SU-DHL-6 (cell line): ENCODE data around the gene GRIA3.

Source experiments
- H2AFZ ChIP-seq: fragments of 200-600 bp; sonication (generic); 2 replicates; pipeline ENCODE4 v1.6.1; 2014; ENCODE audit warnings: low read depth, mild to moderate bottlenecking, moderate library complexity, mixed read lengths, antibody characterized with exemption, low read length; ENCODE audit not compliant: severe bottlenecking
- H3F3A ChIP-seq: fragments of 200-600 bp; shearing (Covaris generic); 2 replicates; pipeline ENCODE4 v1.6.0; 2016; ENCODE audit warnings: antibody characterized with exemption, mild to moderate bottlenecking; ENCODE audit not compliant: insufficient read depth
- H3K27ac ChIP-seq: fragments of 200-600 bp; sonication (generic); 2 replicates; pipeline ENCODE4 v1.5.1; 2016; ENCODE audit warnings: low read depth, mild to moderate bottlenecking, low read length, moderate library complexity, mixed read lengths
- H3K27me3 ChIP-seq: fragments of 200-600 bp; sonication (generic), shearing (Covaris generic); 2 replicates; pipeline ENCODE4 v1.6.0; 2014; ENCODE audit warnings: mild to moderate bottlenecking, low read length
- H3K36me3 ChIP-seq: fragments of 200-600 bp; sonication (generic); 2 replicates; pipeline ENCODE4 v1.6.1; 2014; ENCODE audit warnings: mild to moderate bottlenecking, low read length, mixed read lengths
- H3K4me2 ChIP-seq: fragments of 300-600, 200-600 bp; shearing (Covaris generic), sonication (generic); 2 replicates; pipeline ENCODE4 v1.6.0; 2014; ENCODE audit warnings: low read length, low read depth, mild to moderate bottlenecking; ENCODE audit not compliant: poor library complexity, severe bottlenecking
- H3K4me3 ChIP-seq: fragments of 200-600 bp; sonication (generic); 2 replicates; pipeline ENCODE4 v1.5.1; 2014; ENCODE audit warnings: antibody characterized with exemption, low read length, mild to moderate bottlenecking, mixed read lengths; ENCODE audit not compliant: insufficient read depth, poor library complexity, severe bottlenecking
- H3K79me2 ChIP-seq: fragments of 200-600 bp; sonication (generic); 2 replicates; pipeline ENCODE4 v1.6.1; 2014; ENCODE audit warnings: mild to moderate bottlenecking, low read length, moderate library complexity; ENCODE audit not compliant: insufficient read depth
- H3K9ac ChIP-seq: fragments of 200-600 bp; sonication (generic); 2 replicates; pipeline ENCODE4 v1.7.0; 2014; ENCODE audit warnings: mild to moderate bottlenecking, low read length
- H3K9me2 ChIP-seq: fragments of 200-600 bp; sonication (generic); replicated peaks from 2 replicates; pipeline ENCODE4 v1.6.1; 2014; ENCODE audit warnings: low read length; ENCODE audit not compliant: insufficient read depth
- H3K9me3 ChIP-seq: fragments of 200-600 bp; sonication (generic); 2 replicates; pipeline ENCODE4 v1.6.1; 2014; ENCODE audit warnings: low read length, mixed read lengths; ENCODE audit not compliant: insufficient read depth
- H4K20me1 ChIP-seq: fragments of 200-600 bp; sonication (generic); 2 replicates; pipeline ENCODE4 v1.6.1; 2014; ENCODE audit warnings: low read depth, mild to moderate bottlenecking, antibody characterized with exemption, low read length, moderate library complexity, mixed read lengths
- CTCF ChIP-seq: fragments of 200-600 bp; sonication (generic); IDR thresholded peaks from one replicate; pipeline ENCODE4 v1.5.1; 2017; ENCODE audit warnings: antibody characterized with exemption, mild to moderate bottlenecking, low read length, moderate library complexity; ENCODE audit not compliant: insufficient read depth, poor library complexity, severe bottlenecking
- EZH2phosphoT487 ChIP-seq: fragments of 200-600 bp; sonication (generic), shearing (Covaris generic); conservative IDR thresholded peaks from 2 replicates; pipeline ENCODE4 v1.6.1; 2018; ENCODE audit warnings: mild to moderate bottlenecking, antibody characterized with exemption, low read length, moderate library complexity, mixed read lengths

The GRIA3 gene

DNA sequence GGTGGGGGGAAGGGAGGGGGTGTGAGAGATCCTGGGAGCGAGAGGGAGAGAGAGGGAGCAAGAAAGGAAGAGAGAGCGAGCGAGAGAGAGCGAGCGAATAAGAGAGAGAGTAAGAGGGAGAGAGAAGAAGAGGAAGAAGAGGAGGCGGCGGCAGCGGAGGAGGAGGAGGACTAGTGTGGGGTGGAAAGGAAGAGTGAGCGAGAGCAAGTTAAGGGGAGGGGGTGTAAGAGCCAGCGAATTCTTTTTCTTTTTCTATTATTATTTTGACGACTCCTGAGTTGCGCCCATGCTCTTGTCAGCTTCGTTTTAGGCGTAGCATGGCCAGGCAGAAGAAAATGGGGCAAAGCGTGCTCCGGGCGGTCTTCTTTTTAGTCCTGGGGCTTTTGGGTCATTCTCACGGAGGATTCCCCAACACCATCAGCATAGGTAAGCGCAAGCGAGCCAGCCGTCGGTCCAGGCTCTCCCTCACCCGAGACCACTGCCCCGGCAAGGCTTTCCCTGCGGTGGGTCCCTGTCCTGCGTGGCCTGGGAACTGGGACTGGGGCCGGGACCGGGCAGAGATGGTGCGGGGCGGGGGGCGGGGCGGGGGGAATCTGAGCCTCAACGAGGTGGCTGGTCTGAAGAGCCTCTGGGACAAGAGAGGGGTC lies at the start of gene GRIA3:
TSS of gene GRIA3 (plus strand) at position 60 of the 647 bp plus-strand sequence. CDS start at position 318, 258 bp downstream.
- Histone ChIP-seq H3K9ac (no peak within 1 kb of the TSS), H2AFZ (no peak within 1 kb of the TSS), H3K4me3 (no peak within 1 kb of the TSS)

GRCh38 chrX:123138473-123138872 lies 45.6 kb upstream of the GRIA3 start:
- Histone ChIP-seq H3K9ac (no peak overlapping the region), H3K4me2 (no peak overlapping the region), H3K4me3 (no peak overlapping the region), H3F3A (no peaks in the 10 kb centered on the region), H3K36me3 (no peaks in the 10 kb centered on the region), H4K20me1 (no peaks in the 10 kb centered on the region), H2AFZ (no peak overlapping the region), H3K27me3 (no peaks in the 10 kb centered on the region), H3K79me2 (no peaks in the 10 kb centered on the region), H3K27ac (no peak overlapping the region), H3K9me3 (no peaks in the 10 kb centered on the region), H3K9me2 (no peaks in the 10 kb centered on the region)
- no peak for TF ChIP-seq EZH2phosphoT487
- TF ChIP-seq CTCF = no peak

More for the DNA sequence above, at the start of gene GRIA3:
- H3K27me3 ChIP-seq = no peaks in the 10 kb centered on the region
- H3K9me3 ChIP-seq = no peaks in the 10 kb centered on the region
- no peak within 1 kb of the TSS for H3K27ac ChIP-seq
- H3K4me2 ChIP-seq = no peak within 1 kb of the TSS
- H3K79me2 ChIP-seq = no peaks in the 10 kb centered on the region
- no peak for TF ChIP-seq CTCF
- TF ChIP-seq EZH2phosphoT487 = no peak
- H3K9me2 ChIP-seq = no peaks in the 10 kb centered on the region
- no peaks in the 10 kb centered on the region for H3K36me3 ChIP-seq
- H3F3A ChIP-seq = no peaks in the 10 kb centered on the region
- H4K20me1 ChIP-seq = no peaks in the 10 kb centered on the region

- Histone ChIP-seq H3K79me2 (no peaks in the 10 kb centered on the region), H3K9me3 (no peaks in the 10 kb centered on the region), H3K27me3 (no peaks in the 10 kb centered on the region)
Measured at GRCh38 chrX:123140454-123140853, 43.6 kb upstream of the GRIA3 start.

More at GRCh38 chrX:123140454-123140853, 43.6 kb upstream of the GRIA3 start:
- Histone ChIP-seq H3K4me3 (no peak overlapping the region), H3K9me2 (no peaks in the 10 kb centered on the region), H3K27ac (no peak overlapping the region), H3F3A (no peaks in the 10 kb centered on the region), H3K9ac (no peak overlapping the region), H2AFZ (no peak overlapping the region), H3K4me2 (no peak overlapping the region), H3K36me3 (no peaks in the 10 kb centered on the region), H4K20me1 (no peaks in the 10 kb centered on the region)
- TF ChIP-seq CTCF = no peak
- TF ChIP-seq EZH2phosphoT487 = no peak
